Suppressor macrophage (primary cell): Measurements from ENCODE around the gene SMAD6.

Experiments
- DNase-seq, 4 experiments: peaks; one replicate each; pipeline ENCODE4 v3.0.0-alpha.2; 2020 to 2022

Gene SMAD6

GRCh38 chr15:66799242-66799641, 97.2 kb downstream of the SMAD6 start:
- DNase-seq, result no peak

DNA sequence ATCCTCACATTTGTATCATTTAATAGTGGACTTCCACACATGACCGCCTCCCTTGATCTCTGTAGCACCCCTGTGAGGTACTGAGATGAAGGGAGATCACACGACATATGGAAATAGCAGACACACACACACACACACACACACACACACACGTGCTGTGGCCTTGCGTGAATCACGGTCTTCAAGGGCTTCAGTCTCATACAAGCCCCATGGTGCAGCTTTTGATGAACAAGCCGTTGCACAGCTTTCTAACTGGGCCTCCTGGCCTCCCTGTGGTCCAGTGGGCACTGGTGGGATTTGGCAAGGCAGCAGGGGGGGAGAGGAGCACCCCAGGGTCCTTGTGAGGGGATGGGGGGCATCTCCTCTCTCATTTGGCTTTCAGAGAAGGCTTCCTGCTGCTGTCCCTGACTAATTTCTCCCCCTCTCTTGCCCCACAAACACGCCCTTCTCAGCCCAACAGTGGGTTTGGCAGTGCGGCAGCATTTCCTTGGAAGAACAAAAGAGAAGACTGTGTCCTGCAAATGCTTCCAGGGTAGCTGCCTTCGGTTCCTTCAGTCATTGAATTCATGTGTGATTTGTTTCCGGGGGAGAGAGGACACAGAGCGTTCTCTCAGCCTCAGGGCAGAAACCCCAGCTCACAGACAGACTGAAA, 98.7 kb downstream of the SMAD6 start:
- DNase-seq, result no peak

GRCh38 chr15:66801266-66801665, 99.2 kb downstream of the SMAD6 start:
- no peak for DNase-seq

DNA sequence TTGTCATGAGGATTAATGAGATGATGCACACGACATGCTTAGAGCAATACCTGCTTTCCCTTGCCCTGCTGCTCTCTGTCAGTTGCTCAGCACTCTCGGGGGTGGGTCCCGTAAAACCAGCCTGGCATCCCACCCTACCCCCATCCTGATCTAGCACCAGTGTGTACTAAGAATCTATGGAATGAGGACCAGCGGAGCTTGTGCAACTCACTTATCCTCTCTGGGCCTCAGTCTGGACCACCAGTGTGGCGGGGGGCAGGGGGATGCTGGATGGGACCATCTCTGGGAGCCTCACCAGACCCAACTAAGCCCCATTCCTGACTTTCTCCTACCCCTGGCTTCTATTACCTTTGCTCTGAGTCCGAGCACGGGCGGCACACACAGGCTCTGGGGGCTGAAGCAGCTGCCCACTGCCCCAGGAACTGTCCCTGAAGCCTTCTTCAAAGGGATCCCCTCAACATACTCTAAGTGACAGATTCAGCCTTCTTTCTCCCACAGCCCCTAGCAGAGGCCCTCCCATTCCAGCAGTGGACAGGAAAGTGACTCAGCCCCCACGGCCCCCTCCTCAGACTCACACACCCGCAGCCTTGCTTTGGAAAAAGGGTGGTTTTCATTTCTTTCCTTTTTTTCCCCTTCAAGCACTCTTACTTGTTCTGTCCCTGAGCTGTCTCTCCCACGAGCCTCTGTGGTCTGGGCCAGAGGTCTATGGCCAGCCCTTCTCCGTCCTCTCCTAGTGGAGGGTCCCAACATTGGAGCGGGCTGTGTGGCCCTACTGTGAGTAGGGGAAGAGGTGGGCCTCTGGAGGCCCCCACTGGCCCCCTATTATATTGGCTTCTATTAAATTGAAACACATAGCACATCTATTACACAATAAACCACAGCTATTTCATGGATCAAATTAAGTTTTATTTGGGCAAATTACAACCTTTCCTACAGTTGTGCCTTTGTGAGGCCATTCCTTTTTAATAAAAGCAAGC, 100.3 kb downstream of the SMAD6 start:
- no peak for DNase-seq

GRCh38 chr15:66803182-66803729, 101.2 kb downstream of the SMAD6 start:
- DNase-seq, result peak; percentile 48 to 70 (median 53)

DNA sequence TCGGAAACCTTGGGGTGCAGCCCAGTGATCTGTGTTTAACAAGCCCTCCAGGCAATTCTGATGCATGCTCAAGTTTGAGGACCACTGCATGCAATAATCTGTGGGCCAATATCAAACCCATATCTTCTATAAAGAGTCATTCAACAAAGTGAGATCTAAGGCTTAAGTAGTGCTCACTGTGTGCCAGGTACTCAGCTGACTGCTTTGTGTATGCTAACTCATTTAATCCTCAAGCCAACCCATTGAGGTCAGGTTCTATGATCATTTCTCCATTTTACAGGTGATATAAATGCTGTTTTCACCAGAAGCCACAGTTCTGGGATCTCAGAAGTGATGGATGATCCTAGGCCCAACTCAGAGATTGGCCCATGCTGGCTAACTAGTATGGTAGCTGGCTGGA, 101.7 kb downstream of the SMAD6 start:
- no peak for DNase-seq

- DNase-seq, result peak in 3 of 4 experiments; percentile 6 to 38 (median 34)
Measured at GRCh38 chr15:66805202-66805885, 103.3 kb downstream of the SMAD6 start.

GRCh38 chr15:66808181-66808824, 106.3 kb downstream of the SMAD6 start:
- no peak for DNase-seq

DNA sequence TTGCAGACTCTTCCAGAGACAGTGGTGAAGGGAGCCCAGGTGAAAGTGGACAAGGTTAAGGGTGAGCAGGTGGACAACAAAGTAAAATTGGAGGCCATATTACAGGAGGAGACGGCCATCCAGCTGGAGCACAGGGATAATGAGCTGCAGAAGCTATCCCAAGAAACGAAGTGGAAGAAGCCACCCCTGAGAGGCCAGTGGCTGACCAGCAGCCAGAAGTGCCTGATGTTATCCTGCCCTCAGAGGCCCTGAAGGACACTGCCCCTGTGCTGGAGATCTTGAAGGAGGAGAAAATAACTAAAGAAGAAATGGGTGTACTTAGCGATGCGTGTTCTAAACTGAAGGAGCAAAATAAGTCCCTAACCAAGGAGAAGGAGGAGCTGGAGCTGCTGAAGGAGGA, 107.6 kb downstream of the SMAD6 start:
- DNase-seq, result no peak

DNA sequence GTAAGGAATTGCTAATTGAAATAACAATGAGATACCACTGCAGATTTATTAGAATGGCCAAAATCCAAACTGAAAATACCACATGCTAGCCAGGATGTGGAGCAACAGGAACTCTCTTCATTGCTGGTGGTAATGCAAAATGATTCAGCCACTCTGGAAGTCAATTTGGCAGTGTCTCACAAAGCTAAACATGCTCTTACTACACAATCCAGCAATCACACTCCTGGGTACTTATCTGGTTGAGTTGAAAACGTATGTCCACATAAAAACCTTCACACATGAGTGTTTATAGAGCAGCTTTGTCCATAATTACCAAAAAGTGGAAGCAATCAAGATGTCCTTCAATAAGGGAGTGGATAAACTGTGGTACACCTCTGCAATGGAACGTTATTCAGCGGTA, 113.3 kb downstream of the SMAD6 start:
- peak in 3 of 4 experiments; percentile 24 to 40 (median 32) for DNase-seq

GRCh38 chr15:66816201-66816600, 114.2 kb downstream of the SMAD6 start:
- no peak for DNase-seq

DNA sequence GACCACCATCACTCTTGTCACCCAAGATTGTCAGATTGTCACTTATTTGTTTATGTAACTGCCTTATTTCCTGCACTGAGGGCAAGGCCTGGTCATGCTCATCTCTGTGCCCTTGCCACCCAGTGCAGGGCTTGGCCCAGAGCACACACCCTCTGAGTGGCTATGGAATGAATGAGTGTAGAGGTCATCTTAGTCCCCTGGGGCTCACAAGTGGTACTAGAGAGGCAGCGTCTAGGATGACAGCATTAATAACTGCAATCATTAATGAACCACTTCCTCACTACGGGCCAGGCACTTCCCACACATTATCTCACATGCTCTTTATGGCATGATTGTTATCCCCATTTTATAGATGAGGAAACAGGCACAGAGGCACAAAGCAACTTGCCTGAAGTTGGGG, 117.0 kb downstream of the SMAD6 start:
- peak; percentile 62 to 89 (median 84) for DNase-seq

DNA sequence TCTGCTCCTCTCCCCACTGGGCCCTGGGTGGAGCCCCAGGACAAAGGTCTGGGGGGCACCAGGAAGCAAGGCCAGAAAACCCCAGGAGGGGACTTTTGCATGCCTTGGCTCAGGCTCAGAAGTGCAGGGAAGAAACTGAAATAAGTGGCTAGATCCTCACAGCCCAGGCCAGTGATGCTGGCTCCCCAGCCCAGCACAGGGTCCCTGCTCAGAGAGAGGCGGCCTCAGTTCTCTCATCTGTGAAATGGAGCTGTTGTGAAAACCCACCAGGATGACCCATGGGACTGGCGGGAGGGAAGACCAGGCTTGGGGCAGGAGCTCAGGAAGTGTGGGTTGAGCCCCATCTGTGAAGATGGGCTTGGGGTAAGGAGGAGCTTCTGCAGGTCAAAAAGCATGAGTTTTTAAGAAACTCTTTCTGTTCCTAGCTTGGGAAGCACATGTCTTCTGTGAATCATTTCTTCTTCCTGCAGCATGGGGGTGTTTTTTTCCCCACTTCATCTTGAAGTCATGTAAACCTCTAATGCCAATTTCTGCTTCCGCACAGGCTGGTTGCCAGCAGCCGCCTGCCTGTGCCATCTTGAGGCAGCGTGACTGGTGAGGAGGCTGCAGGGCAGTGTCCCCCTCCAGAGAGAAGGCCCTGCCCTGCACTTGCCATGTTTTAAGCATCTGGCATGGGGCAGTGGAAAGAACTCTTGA, 118.6 kb downstream of the SMAD6 start:
- peak in 3 of 4 experiments; percentile 58 to 68 (median 65) for DNase-seq

GRCh38 chr15:66821307-66821706, 119.3 kb downstream of the SMAD6 start:
- DNase-seq, result no peak

- DNase-seq, result no peak
Measured at GRCh38 chr15:66822114-66822513, 120.1 kb downstream of the SMAD6 start.

DNA sequence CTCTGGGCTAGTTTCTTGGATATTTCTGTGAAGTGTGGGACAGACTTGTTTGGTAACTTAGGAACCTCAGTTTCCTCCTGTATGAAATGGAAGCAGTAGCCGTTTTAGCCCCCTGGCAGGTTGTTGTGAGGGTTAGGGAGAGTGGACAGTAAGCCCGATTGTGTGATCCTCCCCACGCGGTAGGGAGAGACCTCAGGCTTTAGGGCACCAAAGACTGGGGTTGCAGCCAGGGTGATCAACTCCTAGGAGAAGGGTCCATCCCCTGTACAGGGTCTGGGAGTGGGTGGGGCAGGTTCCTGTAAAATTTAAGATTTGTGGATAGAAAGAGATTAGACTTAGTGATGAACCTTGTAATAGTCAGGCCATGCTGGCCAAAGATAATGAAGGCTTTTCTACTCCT, 120.5 kb downstream of the SMAD6 start:
- DNase-seq, result no peak

- DNase-seq, result no peak
Measured at GRCh38 chr15:66823601-66824000, 121.6 kb downstream of the SMAD6 start.

DNA sequence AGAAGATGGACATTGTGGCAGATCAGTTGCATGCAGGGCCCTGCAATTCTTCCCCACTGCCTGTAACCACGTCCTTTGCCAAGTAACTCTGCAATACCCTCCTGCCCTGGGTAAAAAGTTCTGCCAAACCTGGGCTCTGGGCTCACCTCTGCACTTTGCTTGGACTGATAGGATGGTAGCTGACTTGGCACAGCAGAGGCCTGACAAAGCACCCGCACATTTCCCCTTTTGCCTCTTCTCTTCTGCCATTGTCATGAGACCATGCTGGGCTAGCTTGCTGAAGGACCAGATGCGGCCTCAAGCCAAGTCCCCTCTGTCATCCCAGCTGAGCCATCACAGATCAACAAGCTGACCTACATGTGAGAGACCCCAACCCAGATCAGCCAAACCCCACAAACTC, 122.4 kb downstream of the SMAD6 start:
- peak in 3 of 4 experiments; percentile 26 to 53 (median 52) for DNase-seq

DNA sequence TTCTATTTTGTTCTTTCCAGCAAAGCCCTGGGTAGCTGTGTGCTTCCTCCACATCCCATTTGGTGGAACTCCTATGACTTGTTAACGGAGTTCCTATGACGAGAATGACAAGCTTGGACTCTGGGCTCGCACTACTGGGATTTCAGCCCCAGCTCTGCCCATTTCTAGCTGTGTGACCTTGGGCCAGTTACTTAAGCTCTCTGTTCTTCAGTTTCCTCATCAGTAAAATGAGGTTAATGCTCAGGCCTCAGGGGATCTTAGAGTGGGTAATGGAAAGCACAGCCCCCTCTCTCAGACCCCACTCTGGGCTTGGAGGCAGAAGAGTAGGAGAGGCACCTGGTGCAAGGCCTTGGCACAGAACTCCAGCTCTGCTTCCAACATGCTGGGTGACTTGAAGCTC, 123.1 kb downstream of the SMAD6 start:
- no peak for DNase-seq

DNA sequence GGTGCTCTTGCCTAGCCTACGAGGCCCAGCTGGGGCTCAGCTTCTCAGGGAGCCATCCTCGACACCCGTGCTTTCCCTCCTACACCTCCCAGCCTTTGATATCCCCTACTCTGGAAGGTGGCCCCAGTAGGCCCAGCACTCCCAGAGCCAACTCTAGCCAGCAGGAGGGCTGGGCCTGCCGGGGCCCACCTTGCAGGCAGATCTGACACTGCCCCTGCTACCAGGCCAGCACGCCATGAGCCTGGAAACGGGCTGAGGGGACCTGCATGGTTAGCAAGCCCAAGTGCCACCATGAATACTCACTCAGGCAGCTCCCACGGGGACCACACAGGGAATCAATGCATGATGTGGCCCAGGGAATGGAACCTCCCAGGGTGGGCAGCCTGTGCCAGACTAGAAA, 123.7 kb downstream of the SMAD6 start:
- DNase-seq, result no peak

DNA sequence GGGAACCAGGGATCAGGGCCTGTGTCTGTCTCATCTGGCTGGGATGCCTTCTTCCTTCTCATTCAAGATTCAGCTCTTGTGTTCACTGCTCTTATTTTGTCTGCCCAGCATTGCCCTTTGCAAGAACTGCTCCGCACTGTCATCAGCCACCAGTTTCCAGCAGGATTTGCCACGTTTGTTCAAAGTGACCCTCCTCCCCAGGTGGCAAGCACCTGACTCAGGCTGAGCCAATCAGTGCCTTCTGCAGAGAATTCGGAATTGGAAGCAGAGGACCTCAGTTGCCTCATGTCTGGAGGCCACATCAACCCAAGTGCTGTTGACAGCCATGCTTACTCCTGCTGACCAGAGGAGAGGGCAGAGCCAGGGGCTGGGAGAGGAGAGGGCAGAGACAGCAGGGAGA, 124.5 kb downstream of the SMAD6 start:
- no peak for DNase-seq
